Measurements from ENCODE around the gene SYCP3.

DNA sequence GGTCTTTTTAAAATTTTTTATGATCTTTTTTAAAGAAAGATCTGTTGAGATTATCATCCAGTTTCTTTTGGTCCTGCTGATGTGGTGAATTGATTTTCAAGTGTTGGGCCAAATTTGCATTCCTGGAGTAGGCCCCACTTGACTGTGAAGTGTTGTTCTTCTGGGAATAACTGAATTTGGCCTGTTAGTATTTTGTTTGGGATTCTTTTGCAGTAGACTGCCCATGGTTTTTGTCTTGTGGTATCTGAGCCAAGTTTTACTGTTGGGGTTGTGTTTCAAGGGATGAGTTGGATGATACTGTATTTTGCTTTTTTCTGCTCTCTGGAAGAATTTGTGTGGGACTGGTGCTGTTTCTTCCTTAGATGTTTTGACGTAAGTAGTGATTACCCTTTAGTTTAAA, 4.0 kb upstream of the SYCP3 start:
- TF ChIP-seq, protein P1, sequence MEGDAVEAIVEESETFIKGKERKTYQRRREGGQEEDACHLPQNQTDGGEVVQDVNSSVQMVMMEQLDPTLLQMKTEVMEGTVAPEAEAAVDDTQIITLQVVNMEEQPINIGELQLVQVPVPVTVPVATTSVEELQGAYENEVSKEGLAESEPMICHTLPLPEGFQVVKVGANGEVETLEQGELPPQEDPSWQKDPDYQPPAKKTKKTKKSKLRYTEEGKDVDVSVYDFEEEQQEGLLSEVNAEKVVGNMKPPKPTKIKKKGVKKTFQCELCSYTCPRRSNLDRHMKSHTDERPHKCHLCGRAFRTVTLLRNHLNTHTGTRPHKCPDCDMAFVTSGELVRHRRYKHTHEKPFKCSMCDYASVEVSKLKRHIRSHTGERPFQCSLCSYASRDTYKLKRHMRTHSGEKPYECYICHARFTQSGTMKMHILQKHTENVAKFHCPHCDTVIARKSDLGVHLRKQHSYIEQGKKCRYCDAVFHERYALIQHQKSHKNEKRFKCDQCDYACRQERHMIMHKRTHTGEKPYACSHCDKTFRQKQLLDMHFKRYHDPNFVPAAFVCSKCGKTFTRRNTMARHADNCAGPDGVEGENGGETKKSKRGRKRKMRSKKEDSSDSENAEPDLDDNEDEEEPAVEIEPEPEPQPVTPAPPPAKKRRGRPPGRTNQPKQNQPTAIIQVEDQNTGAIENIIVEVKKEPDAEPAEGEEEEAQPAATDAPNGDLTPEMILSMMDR (IDR thresholded peaks at IDR 0.05) = no peak
- TF ChIP-seq POLR2A (IDR thresholded peaks at IDR 0.05) = no peak
